Skeletal muscle satellite cell (primary cell): ENCODE data around the gene MICU2.

Experiments
- H3K27me3 ChIP-seq: 2 replicates; pipeline ENCODE4 v1.7.0; 2013; ENCODE audit warnings: low read length; ENCODE audit not compliant: control insufficient read depth, insufficient read depth
- H3K36me3 ChIP-seq: 2 replicates; pipeline ENCODE4 v1.7.0; 2013; ENCODE audit warnings: mild to moderate bottlenecking, control low read depth, low read length; ENCODE audit not compliant: insufficient read depth
- H3K4me1 ChIP-seq: 2 replicates; pipeline ENCODE4 v1.7.0; 2013; ENCODE audit warnings: low read length; ENCODE audit not compliant: control insufficient read depth, insufficient read depth
- H3K4me2 ChIP-seq: 2 replicates; pipeline ENCODE4 v1.7.0; 2013; ENCODE audit warnings: mild to moderate bottlenecking, low read length
- H3K4me3 ChIP-seq: 2 replicates; pipeline ENCODE4 v1.7.0; 2013; ENCODE audit warnings: low read length
- H3K9ac ChIP-seq: 2 replicates; pipeline ENCODE4 v1.7.0; 2013; ENCODE audit warnings: mild to moderate bottlenecking, low read depth, low read length, moderate library complexity
- H3K9me3 ChIP-seq: replicated peaks from 2 replicates; pipeline ENCODE4 v1.7.0; 2013; ENCODE audit warnings: mild to moderate bottlenecking, control low read depth, low read length

The MICU2 gene

GRCh38 chr13:21526707-21527540 lies 77.0 kb downstream of the MICU2 start:
- Histone ChIP-seq H3K27me3 (no peaks in the 10 kb centered on the region), H3K4me3 (no peak overlapping the region), H3K9ac (no peak overlapping the region), H3K4me1 (peaks cover 7% of the 10 kb centered on the region), H3K4me2 (no peak overlapping the region), H3K9me3 (no peaks in the 10 kb centered on the region), H3K36me3 (no peaks in the 10 kb centered on the region)

- Histone ChIP-seq H3K36me3 (no peaks in the 10 kb centered on the region), H3K9ac (no peak overlapping the region)
These were observed 81.1 kb downstream of the MICU2 start for GRCh38 chr13:21522847-21523246.

GRCh38 chr13:21522130-21522529 lies 81.8 kb downstream of the MICU2 start:
- Histone ChIP-seq H3K9me3 (no peaks in the 10 kb centered on the region), H3K9ac (no peak overlapping the region), H3K36me3 (no peaks in the 10 kb centered on the region), H3K27me3 (no peaks in the 10 kb centered on the region), H3K4me2 (no peak overlapping the region), H3K4me3 (no peak overlapping the region), H3K4me1 (no peaks in the 10 kb centered on the region)

More at GRCh38 chr13:21522847-21523246, 81.1 kb downstream of the MICU2 start:
- no peaks in the 10 kb centered on the region for H3K4me1 ChIP-seq
- no peak overlapping the region for H3K4me3 ChIP-seq
- no peaks in the 10 kb centered on the region for H3K9me3 ChIP-seq
- H3K27me3 ChIP-seq, result no peaks in the 10 kb centered on the region
- H3K4me2 ChIP-seq, result no peak overlapping the region

DNA sequence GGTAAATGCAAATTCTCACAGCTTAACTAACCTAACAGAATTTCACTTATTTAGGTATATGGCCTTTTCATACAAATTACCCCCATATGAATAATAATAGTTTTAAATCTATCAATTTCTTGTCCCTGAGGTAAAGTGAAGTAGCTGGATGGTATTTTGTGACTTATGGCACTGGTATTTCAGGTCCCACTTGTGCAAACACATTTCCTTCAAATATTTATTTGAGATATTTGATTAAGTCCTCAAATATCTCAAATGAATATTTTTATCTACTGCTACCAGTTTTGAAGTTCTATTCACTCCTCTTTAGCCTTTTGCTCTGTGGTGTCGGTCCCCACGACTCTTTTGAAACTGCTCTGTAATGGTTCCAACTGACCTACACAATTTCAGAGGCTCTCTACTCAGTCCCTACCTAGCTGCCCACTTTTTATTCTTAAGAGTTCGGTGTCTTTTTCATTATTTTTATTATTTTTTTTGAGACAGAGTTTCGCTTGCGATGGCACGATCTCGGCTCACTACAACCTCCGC lies 85.3 kb downstream of the MICU2 start:
- Histone ChIP-seq H3K4me1 (no peaks in the 10 kb centered on the region), H3K4me3 (no peak overlapping the region), H3K27me3 (no peaks in the 10 kb centered on the region), H3K9ac (no peak overlapping the region), H3K4me2 (no peak overlapping the region), H3K36me3 (no peaks in the 10 kb centered on the region), H3K9me3 (no peaks in the 10 kb centered on the region)

DNA sequence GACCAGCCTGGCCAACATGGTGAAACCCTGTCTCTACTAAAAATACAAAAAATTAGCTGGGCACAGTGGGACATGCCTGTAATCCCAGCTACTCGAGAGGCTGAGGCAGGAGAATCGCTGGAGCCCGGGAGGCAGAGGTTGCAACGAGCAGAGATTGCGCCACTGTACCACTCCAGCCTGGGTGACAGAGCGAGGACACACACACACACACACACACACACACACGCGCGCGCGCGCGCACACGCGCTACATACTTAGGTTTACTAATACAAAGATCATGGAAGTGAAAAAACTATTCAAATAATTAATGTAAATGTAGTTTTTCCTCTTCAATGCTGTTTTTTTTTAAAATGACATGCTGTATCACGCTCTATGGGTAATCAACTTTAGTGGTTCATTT lies 86.4 kb downstream of the MICU2 start:
- Histone ChIP-seq H3K36me3 (no peaks in the 10 kb centered on the region), H3K9ac (no peak overlapping the region), H3K4me2 (no peak overlapping the region), H3K9me3 (no peaks in the 10 kb centered on the region), H3K4me3 (no peak overlapping the region), H3K27me3 (no peaks in the 10 kb centered on the region), H3K4me1 (no peaks in the 10 kb centered on the region)

DNA sequence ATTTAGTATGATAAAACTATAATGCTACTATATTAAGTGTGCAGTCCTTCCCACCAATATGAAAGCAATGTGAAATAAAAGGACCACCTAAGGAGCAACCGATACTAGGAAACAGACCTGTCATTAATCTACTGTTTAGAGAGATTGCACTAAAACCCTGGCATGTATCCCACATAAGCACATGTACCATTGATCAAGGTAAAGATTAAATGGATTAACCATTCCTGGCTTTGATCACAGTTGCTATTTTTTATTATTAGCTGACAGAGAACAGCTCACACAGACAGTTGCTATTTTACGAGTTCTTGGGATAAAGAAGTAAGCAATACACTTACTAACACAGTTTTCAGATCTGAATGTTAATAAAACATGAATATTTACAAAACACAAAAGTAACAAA lies 87.2 kb downstream of the MICU2 start:
- Histone ChIP-seq H3K4me3 (no peak overlapping the region), H3K27me3 (no peaks in the 10 kb centered on the region), H3K36me3 (no peaks in the 10 kb centered on the region), H3K4me2 (no peak overlapping the region), H3K9ac (no peak overlapping the region), H3K4me1 (no peaks in the 10 kb centered on the region), H3K9me3 (no peaks in the 10 kb centered on the region)

GRCh38 chr13:21511849-21512248 lies 92.1 kb downstream of the MICU2 start:
- no peak overlapping the region for H3K9ac ChIP-seq

GRCh38 chr13:21504379-21504778 lies 99.6 kb downstream of the MICU2 start:
- Histone ChIP-seq H3K27me3 (no peaks in the 10 kb centered on the region), H3K4me1 (no peaks in the 10 kb centered on the region), H3K9me3 (no peaks in the 10 kb centered on the region), H3K4me3 (no peak overlapping the region), H3K36me3 (peaks cover 19% of the 10 kb centered on the region), H3K9ac (no peak overlapping the region), H3K4me2 (no peak overlapping the region)

More at GRCh38 chr13:21511849-21512248, 92.1 kb downstream of the MICU2 start:
- H3K27me3 ChIP-seq, result no peaks in the 10 kb centered on the region
- H3K9me3 ChIP-seq, result no peaks in the 10 kb centered on the region
- H3K36me3 ChIP-seq, result peaks cover 12% of the 10 kb centered on the region
- H3K4me1 ChIP-seq, result no peaks in the 10 kb centered on the region
- no peak overlapping the region for H3K4me3 ChIP-seq
- H3K4me2 ChIP-seq, result no peak overlapping the region

DNA sequence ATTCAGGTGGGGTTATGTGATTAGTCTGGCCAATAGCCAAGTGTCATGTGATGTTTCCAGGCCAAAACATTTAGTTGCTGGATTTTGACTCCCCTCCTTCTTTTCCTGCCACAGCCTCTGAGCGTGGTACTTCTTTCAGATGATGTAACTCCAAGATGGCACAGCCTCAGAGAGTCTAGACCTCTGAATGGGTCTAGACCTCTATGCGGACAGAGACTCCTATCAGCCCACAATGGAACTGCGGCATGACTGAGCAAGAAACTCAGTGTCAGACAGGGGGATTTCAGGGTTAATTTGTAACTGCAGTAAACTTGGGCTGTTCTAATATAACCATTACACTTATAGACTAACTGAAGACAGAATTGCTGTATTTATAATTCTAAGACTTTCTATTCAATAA lies 102.3 kb downstream of the MICU2 start:
- no peak overlapping the region for H3K4me3 ChIP-seq
- H3K4me1 ChIP-seq, result no peaks in the 10 kb centered on the region
- no peak overlapping the region for H3K4me2 ChIP-seq
- no peaks in the 10 kb centered on the region for H3K9me3 ChIP-seq
- no peak overlapping the region for H3K9ac ChIP-seq
- peaks cover 12% of the 10 kb centered on the region for H3K36me3 ChIP-seq
- H3K27me3 ChIP-seq, result no peaks in the 10 kb centered on the region

DNA sequence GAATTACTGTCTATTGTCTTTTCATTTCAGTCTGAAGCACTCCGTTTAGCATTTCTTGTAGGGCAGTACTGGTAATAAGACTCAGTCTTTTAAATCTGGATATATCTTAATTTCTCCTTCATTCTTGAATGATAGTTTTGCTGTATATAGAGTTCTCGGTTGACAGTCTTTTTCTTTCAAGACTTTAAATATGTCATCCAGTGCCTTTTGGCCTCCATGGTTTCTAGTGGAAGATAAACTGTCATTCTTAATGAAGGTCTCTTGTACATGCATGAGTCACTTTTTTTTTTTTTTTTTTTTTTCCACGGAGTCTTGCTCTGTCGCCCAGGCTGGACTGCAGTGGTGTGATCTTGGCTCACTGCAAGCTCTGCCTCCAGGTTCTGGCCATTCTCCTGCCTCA lies 117.6 kb downstream of the MICU2 start:
- H3K4me3 ChIP-seq, result no peak overlapping the region
- H3K36me3 ChIP-seq, result peaks cover 10% of the 10 kb centered on the region

DNA sequence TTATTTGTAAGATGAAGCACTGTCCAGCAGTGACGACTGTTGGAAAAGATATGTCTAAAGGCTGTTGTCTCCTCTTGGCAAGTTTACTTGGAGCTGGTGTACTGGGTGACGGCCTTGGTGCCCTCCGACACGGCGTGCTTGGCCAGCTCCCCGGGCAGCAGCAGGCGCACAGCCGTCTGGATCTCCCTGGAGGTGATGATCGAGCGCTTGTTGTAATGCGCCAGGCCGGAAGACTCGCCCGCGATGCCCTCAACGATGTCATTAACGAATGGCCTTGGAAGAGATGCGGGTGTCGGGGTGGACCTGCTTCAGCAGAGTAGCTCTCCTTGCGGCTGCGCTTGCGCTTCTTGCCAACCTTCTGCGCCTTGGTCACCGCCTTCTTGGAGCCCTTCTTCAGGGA lies 120.2 kb downstream of the MICU2 start:
- Histone ChIP-seq H3K4me2 (no peak overlapping the region), H3K4me1 (peaks cover 8% of the 10 kb centered on the region), H3K4me3 (no peak overlapping the region), H3K36me3 (no peaks in the 10 kb centered on the region), H3K9me3 (no peaks in the 10 kb centered on the region), H3K27me3 (no peaks in the 10 kb centered on the region), H3K9ac (no peak overlapping the region)

More for the DNA sequence above, 117.6 kb downstream of the MICU2 start:
- no peaks in the 10 kb centered on the region for H3K27me3 ChIP-seq
- no peak overlapping the region for H3K4me2 ChIP-seq
- no peaks in the 10 kb centered on the region for H3K9me3 ChIP-seq
- H3K9ac ChIP-seq, result no peak overlapping the region
- no peaks in the 10 kb centered on the region for H3K4me1 ChIP-seq

DNA sequence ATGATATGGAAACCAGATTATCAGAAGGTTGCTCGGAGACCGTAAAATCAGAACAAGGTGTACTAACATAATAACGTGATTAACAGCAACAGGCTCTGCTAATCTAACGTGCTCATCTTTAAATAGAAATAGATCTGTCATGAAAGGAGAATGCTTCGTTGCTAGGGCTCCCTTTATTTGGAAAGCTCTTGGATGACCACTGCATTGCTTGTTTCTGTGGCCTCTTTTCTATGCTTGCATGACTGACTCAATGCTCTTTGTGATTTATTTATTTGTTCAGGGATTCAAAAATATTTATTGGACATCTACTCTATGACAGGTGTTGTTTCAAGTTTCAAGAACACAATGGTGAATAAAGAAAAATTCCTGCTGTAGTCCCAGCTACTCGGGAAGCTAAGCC lies 122.6 kb downstream of the MICU2 start:
- Histone ChIP-seq H3K4me2 (no peak overlapping the region), H3K4me3 (no peak overlapping the region), H3K9me3 (no peaks in the 10 kb centered on the region), H3K9ac (no peak overlapping the region), H3K4me1 (peaks cover 8% of the 10 kb centered on the region), H3K36me3 (no peaks in the 10 kb centered on the region), H3K27me3 (no peaks in the 10 kb centered on the region)
